ENCODE data around the gene CXCR6.
"Not testable (repeated sequence)": the region's sequence is repeated elsewhere in the genome, so short reads cannot be mapped to it uniquely, and the experiment has no call there.

Gene CXCR6

GRCh38 chr3:45985532-45986302 lies 42.5 kb downstream of the CXCR6 start:
- in situ Hi-C loops (cut with HindIII; ENCODE audit: low sequenced_read_pairs), result no loop called here

- in situ Hi-C loops (cut with HindIII; ENCODE audit: low sequenced_read_pairs), result no loop called here
Observed at GRCh38 chr3:45986303-45986982, 43.2 kb downstream of the CXCR6 start.

- in situ Hi-C loops (cut with HindIII; ENCODE audit: low sequenced_read_pairs), result no loop called here
Observed at GRCh38 chr3:45987368-45988291, 44.4 kb downstream of the CXCR6 start.

DNA sequence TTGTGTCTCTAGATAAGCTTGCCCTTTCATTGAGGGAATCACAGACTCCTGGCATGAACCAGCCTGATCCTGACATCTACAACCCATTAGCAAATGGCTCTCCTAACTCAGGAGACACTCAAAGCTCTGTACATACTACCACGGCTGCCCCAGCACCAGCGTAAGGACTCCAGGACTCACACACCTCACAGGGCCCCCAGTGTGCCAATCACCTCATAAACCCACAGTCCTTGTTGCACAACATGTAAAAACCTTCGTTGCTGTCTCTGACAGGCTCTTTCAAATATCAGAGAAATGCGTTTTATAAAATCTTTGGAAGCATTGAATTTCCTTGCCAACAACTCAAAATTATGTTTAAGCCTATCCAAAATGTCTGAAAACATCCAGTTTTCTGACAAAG lies 45.1 kb downstream of the CXCR6 start:
- in situ Hi-C loops (cut with HindIII; ENCODE audit: low sequenced_read_pairs), result no loop called here

- in situ Hi-C loops (cut with HindIII; ENCODE audit: low sequenced_read_pairs), result no loop called here
Observed at GRCh38 chr3:45988804-45989203, 45.5 kb downstream of the CXCR6 start.

DNA sequence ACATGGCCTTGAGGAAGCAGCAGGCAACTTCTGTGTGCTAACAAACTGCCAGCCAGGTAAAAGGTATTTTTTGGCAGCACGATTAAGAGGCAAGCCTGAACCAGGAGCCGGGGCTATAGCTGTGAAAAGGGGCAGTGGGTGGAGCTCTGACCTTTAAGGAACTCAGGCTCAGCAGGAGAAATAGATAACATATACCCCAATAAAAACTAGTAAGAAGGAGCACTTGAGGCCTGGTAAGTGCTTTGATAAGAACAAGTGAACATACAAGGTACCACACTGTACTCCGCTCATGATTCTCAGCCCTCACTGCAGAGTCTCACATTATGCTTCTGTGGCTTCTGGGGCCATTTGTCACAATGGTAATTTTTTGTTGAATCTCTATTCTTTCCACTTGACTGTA lies 46.9 kb downstream of the CXCR6 start:
- in situ Hi-C loops (cut with HindIII; ENCODE audit: low sequenced_read_pairs), result no loop called here

DNA sequence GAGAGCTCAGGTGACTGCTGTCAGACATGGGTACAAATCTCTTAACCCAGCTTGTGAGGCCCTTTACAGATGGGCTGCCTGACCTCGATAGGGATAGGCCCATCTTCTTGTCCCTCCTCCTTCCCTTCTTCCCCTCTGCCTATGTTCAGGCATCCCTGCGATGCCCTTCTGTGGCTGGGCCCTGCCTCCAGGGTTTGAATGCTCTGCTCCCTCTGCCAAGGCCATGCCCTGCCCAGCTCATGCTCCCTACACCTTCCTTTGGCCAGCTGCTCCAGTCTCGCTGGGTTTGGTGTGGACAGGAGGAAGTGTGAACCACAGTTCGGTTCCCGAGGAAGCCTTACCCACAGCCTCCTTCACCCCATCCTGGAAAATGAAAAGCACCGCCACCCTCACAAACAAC lies 48.1 kb downstream of the CXCR6 start:
- in situ Hi-C loops (cut with HindIII; ENCODE audit: low sequenced_read_pairs), result no loop called here

DNA sequence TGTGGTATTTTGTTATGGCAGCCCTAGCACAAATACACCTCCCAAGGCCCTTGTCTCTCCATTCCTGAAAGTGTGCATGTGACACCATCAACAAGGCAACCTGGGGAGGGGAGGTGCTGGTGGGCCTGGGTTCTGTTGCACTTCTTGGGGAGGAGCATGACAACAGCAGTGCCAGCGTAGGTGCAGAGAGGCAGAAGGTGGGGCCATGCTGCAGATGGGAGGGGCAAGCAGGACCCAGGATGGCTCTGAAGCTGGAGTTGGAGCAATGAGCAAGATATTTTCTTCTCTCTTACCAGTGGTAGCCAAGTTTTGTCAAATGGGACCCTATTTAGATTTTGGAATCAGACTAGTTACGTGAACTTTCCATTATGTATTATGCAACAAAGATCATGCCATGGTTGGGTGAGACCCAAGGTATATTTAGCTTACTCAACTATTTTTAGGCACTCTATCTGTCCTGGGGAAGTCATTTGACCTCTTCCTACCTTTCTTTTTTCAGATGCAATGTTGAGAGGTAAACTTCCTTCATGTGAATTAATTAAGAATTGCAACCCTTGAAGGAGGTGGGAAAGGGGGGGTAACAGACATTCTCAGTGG lies 49.0 kb downstream of the CXCR6 start:
- in situ Hi-C loops (cut with HindIII; ENCODE audit: low sequenced_read_pairs), result no loop called here

DNA sequence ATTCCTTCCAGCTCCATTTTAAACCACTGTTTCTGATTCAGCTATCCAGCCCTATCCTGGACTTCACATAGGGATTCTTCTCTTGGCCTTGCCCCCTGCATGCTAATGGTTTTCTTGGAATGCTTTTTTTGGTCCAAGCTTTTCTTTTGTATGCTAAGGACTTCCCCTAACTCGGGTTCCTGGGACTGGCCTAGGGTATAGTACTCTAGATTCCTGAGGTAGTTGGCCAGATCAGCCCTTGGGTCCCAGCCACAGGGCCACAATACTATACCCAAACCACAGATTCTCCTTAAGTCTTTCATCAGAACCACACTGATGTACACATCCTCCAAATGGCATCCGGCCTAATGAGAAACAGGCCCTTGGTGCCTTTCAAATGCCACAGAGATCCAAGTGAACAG lies 49.6 kb downstream of the CXCR6 start:
- in situ Hi-C loops (cut with HindIII; ENCODE audit: low sequenced_read_pairs), result no loop called here

GRCh38 chr3:45993421-45994027 lies 50.3 kb downstream of the CXCR6 start:
- in situ Hi-C loops (cut with HindIII; ENCODE audit: low sequenced_read_pairs), result no loop called here

DNA sequence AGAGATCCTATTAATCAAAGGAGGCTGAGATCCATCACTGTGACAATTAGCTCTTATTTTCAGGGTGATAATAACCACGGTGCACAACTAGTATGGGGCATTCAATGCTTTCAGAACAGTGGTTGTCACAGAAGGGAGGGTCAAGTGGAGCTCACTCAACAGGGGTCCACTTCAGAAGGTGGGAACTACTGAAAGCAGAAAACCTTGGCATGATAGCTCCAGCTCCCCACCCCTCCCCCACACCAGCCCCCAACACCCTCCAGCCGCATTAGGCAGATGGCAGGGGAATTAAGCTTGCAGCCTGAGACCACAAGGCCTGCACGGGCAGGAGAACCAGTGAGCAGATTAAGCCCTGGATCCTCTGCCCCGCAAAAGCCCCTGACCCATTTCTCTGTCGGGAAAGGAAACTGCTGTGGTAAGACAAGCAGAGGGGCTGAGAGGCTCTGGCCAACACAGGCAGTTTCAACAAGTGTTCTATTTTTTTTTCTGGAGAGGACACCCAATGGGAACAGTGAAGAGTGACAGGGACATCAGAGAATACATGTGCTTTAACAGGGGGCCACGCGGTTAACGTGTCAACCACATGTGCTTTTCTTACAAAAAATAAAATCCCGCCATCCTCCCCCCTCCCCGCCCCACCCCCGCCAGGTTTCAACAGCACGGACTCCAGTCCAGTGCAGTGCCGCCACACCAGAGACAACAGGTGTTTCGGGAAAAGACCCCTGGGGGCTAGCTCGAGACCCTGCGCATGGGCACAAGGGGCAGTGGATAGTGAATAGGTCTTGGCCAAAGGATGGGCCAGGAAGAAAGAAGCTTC lies 51.4 kb downstream of the CXCR6 start:
- in situ Hi-C loops (cut with HindIII; ENCODE audit: low sequenced_read_pairs), result no loop called here

DNA sequence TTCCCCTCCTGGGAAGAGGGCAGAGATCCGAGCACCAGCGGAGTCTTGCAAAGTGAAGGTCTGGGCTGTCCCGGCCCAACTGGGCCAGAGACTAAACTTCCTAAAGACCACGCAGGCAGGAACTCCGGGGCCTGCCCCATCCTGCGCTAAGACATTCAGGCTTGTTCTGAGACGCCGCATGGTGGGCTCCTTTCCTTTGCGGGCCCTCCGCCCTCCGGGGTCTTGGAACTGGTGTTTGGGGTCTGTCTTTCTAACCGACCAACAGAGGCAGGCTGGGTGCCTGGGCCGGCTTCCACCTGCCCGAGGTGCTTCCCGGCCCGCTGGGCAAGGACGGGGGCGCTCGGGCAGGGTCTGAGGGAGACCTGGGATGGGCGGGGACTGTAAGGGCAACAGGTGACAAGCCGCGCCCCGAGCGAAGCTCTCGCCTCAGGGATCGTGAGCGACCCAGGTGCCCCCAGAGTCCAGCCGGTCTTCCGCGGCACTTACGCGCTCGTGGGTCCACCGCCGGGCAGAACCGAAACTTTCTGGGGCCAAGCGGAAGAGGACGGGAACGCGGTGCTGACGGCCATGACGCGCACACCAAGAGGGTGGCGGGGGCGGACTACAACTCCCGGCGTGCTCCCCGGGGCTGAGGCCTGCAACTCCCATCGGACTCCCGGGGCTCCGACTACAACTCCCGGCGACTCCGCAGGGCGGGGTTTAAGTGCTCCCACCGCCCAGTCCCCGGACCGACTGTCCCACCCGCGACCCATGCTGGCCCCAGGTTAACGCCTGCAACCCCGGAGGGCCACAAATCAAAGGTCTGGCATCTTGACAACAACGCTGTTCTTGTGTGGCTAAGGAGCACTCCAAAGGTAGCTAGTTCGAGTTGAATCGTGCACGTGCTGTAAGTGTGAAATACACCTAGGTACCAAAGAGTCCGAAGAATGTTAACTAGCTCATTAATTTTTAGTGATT lies 52.2 kb downstream of the CXCR6 start, which contains the start of gene FYCO1:
FYCO1 (minus strand) TSS at position 589 of the 957 bp plus-strand sequence. CDS start 10,914 bp downstream, outside the sequence.
- in situ Hi-C loops (cut with HindIII; ENCODE audit: low sequenced_read_pairs), result no loop called here

DNA sequence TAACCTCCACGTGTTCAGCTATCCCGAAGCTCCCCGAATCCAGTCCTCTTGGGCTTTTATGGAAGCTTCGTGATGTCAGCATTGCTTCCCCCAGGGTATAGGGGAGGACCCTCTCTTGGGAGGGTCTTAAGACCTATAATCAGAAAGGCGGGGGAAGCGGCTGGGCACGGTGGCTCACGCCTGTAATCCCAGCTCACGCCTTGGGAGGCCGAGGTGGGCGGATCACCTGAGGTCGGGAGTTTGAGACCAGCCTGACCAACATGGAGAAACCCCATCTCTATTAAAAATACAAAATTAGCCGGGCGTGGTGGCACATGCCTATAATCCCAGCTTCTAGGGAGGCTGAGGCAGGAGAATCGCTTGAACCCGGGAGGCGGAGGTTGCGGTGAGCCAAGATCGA lies 54.2 kb downstream of the CXCR6 start:
- in situ Hi-C loops (cut with HindIII; ENCODE audit: low sequenced_read_pairs), result not testable (repeated sequence)

DNA sequence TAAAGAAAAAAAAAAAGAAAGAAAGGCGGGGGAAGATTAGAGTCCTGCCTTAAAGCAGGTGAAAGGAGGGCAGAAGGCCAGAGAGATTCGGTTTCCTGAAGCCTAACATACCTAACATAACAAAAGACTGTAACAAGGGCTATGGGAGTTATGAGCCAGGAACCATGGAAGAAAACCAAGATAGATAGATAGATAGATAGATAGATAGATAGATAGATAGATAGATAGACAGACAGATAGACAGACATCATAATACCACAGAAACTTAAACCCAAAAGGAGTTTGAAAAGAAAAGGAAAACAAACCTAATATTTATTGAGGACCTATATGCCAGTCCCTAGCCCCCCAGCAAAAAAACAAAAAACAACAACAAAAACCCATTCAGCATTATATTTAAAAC lies 54.7 kb downstream of the CXCR6 start:
- in situ Hi-C loops (cut with HindIII; ENCODE audit: low sequenced_read_pairs), result no loop called here

All from DLD1 (cell line).